GM12878 (cell line): ENCODE measurements around the gene DNAJB6. TPM values are rescaled to one million over a fixed set of nuclear protein-coding genes. Genes with fewer than 3 reads are reported as not detected.

Source experiments
- BACH1 ChIP-seq: fragments of 450-650 bp; IDR thresholded peaks from 2 replicates; pipeline ENCODE4 v1.6.1; 2017; ENCODE audit warnings: mild to moderate bottlenecking, borderline replicate concordance
- EED ChIP-seq: sonication (generic); IDR thresholded peaks from 2 replicates; pipeline ENCODE4 v1.6.1; 2016; ENCODE audit warnings: antibody characterized with exemption, low read depth
- EP300 ChIP-seq, 2 experiments: fragments of 150-350 bp in 1 of 2; IDR thresholded peaks; 2 replicates each; pipeline ENCODE4 v1.6.1; 2011 to 2012; ENCODE audit warnings: low read depth in 2 of 2, low read length in 2 of 2, borderline replicate concordance in 1 of 2, improper control_type of control experiment in 1 of 2, inconsistent platforms in 1 of 2; ENCODE audit not compliant: control insufficient read depth in 1 of 2
- ESRRA ChIP-seq: IDR thresholded peaks from 2 replicates; pipeline ENCODE4 v1.6.1; 2012; ENCODE audit warnings: mild to moderate bottlenecking, low read length, improper control_type of control experiment
- GABPA ChIP-seq: IDR thresholded peaks from 2 replicates; pipeline ENCODE4 v1.6.1; 2014; ENCODE audit warnings: antibody characterized with exemption, low read depth, mild to moderate bottlenecking, inconsistent platforms
- HCFC1 ChIP-seq: fragments of 150-350 bp; IDR thresholded peaks from 2 replicates; pipeline ENCODE4 v1.6.1; 2014; ENCODE audit warnings: low read length
- HDAC2 ChIP-seq: fragments of 200-600 bp; sonication (generic); IDR thresholded peaks from 2 replicates; pipeline ENCODE4 v1.6.1; 2017
- IRF4 ChIP-seq: IDR thresholded peaks from 2 replicates; pipeline ENCODE4 v1.6.1; 2011; ENCODE audit warnings: low read depth, low read length
- MTA3 ChIP-seq: IDR thresholded peaks from 2 replicates; pipeline ENCODE4 v1.6.1; 2012; ENCODE audit warnings: low read length, inconsistent platforms, borderline replicate concordance
- NFYB ChIP-seq: IDR thresholded peaks from 2 replicates; pipeline ENCODE4 v1.6.1; 2011; ENCODE audit warnings: low read depth, mild to moderate bottlenecking, low read length, improper control_type of control experiment, moderate library complexity; ENCODE audit not compliant: insufficient read depth
- PAX5 ChIP-seq: IDR thresholded peaks from 2 replicates; pipeline ENCODE4 v1.6.1; 2011; ENCODE audit warnings: low read depth, low read length, borderline replicate concordance
- PAX8 ChIP-seq: fragments of 450-650 bp; IDR thresholded peaks from 2 replicates; pipeline ENCODE4 v1.6.1; 2017; ENCODE audit warnings: mild to moderate bottlenecking, moderate library complexity
- RFX5 ChIP-seq: IDR thresholded peaks from 2 replicates; pipeline ENCODE4 v1.6.1; 2011; ENCODE audit warnings: low read depth, low read length, improper control_type of control experiment
- SIX5 ChIP-seq: IDR thresholded peaks from 2 replicates; pipeline ENCODE4 v1.6.1; 2011; ENCODE audit warnings: mild to moderate bottlenecking, low read depth, low read length, moderate library complexity; ENCODE audit not compliant: severe bottlenecking
- SMARCA5 ChIP-seq: fragments of 450-650 bp; IDR thresholded peaks from 2 replicates; pipeline ENCODE4 v1.6.1; 2017; ENCODE audit warnings: mild to moderate bottlenecking
- SRF ChIP-seq, 2 experiments: IDR thresholded peaks; 2 replicates each; pipeline ENCODE4 v1.6.1; 2011; ENCODE audit warnings: low read depth in 2 of 2, low read length in 2 of 2, mild to moderate bottlenecking in 1 of 2, moderate library complexity in 1 of 2
- STAT1 ChIP-seq: fragments of 450-650 bp; conservative IDR thresholded peaks from 2 replicates; pipeline ENCODE4 v1.6.1; 2014; ENCODE audit warnings: antibody characterized with exemption, mild to moderate bottlenecking
- TBL1XR1 ChIP-seq: IDR thresholded peaks from 2 replicates; pipeline ENCODE4 v1.6.1; 2012; ENCODE audit warnings: low read depth, low read length, improper control_type of control experiment
- YY1 ChIP-seq: IDR thresholded peaks from 2 replicates; pipeline ENCODE4 v1.6.1; 2011; ENCODE audit warnings: low read depth, mild to moderate bottlenecking, low read length
- polyA plus RNA-seq, 11 experiments: library from polyadenylated mRNA; depleted of rRNA in 4 of 11; unstranded in 6 of 11; stranded (reverse) in 5 of 11; fragments of >200 nt; fragmentation: Nextera tagmentation in 4 of 11; fragmentation: Illumina TruSeq in 1 of 11; extraction: Ambion mirVana in 4 of 11; extraction: Trizol in 1 of 11; gene quantifications; 1 replicate in 1 of 11; 2 replicates in 10 of 11; pipeline versions ENCODE4 v1.2.1 to v1.2.3, GENCODE V29; 2011 to 2016; ENCODE audit warnings: inconsistent platforms in 2 of 11, missing spikeins in 2 of 11, low read depth in 1 of 11
- total RNA-seq, 4 experiments: library from RNA; depleted of rRNA in 3 of 4; stranded (reverse); fragments of >200 nt in 3 of 4; fragmentation: Illumina TruSeq in 1 of 4; extraction: Trizol in 1 of 4; gene quantifications; 2 replicates each; pipeline versions ENCODE4 v1.2.1 to v1.2.3, GENCODE V29; 2013 to 2021
- TF ChIP-seq, protein P1 (sequence below): fragments of 450-650 bp; IDR thresholded peaks from 2 replicates; pipeline ENCODE4 v1.6.1; 2017; ENCODE audit warnings: mild to moderate bottlenecking, moderate library complexity
- TF ChIP-seq, protein P2 (sequence below): fragments of 450-650 bp; IDR thresholded peaks from 2 replicates; pipeline ENCODE4 v1.6.1; 2017; ENCODE audit warnings: borderline replicate concordance
- TF ChIP-seq, protein P3 (sequence below): fragments of 450-650 bp; formaldehyde crosslinking; IDR thresholded peaks from 2 replicates; pipeline ENCODE4 v1.4.0; 2020; ENCODE audit warnings: mild to moderate bottlenecking, moderate library complexity

DNAJB6 gene
- total and polyA plus RNA-seq, 10 of the 15 experiments (the other 5 are each of a cell fraction or from before 2014, with no cell fraction given), result 34.5 to 117 (median 53.1) TPM

DNA sequence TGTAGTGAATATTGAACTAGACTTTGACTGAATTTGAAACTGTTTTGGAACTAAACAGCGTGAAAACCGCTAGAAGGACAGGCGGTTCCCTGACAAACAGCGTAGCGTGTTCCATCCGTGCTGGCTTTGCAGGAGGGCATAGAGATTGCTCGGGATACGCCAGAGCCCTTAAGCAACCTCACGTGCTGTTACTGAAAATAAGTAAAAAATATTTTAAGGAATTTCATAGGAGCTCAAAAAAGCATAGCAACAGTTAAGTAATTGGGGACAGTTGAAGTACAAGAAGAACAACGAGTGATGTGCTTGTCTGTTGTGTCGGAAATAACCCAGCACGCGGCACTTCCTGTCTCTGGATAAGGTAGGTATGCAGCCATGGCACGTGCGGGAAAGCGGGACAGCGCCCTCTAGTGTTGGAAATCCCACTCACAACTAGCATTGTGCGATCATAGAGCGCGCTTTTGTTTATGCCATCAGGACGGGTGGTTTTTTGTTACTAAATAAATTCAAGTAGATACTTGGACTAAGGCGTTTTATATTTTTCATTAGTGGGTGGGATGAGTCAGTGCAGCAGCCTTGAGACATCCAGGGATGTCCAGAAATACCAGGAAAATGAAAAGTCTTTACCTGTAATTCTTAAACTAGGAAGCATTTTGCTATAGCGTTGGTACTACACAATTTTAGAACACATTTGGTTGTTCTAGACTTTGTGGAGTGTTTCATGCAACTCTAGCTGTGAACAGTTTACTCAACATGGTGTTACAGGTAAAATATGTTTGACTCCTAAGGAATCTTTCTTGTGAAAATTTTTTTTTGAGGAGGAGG lies 50.4 kb downstream of the DNAJB6 start (continued):
- TF ChIP-seq, protein P1, sequence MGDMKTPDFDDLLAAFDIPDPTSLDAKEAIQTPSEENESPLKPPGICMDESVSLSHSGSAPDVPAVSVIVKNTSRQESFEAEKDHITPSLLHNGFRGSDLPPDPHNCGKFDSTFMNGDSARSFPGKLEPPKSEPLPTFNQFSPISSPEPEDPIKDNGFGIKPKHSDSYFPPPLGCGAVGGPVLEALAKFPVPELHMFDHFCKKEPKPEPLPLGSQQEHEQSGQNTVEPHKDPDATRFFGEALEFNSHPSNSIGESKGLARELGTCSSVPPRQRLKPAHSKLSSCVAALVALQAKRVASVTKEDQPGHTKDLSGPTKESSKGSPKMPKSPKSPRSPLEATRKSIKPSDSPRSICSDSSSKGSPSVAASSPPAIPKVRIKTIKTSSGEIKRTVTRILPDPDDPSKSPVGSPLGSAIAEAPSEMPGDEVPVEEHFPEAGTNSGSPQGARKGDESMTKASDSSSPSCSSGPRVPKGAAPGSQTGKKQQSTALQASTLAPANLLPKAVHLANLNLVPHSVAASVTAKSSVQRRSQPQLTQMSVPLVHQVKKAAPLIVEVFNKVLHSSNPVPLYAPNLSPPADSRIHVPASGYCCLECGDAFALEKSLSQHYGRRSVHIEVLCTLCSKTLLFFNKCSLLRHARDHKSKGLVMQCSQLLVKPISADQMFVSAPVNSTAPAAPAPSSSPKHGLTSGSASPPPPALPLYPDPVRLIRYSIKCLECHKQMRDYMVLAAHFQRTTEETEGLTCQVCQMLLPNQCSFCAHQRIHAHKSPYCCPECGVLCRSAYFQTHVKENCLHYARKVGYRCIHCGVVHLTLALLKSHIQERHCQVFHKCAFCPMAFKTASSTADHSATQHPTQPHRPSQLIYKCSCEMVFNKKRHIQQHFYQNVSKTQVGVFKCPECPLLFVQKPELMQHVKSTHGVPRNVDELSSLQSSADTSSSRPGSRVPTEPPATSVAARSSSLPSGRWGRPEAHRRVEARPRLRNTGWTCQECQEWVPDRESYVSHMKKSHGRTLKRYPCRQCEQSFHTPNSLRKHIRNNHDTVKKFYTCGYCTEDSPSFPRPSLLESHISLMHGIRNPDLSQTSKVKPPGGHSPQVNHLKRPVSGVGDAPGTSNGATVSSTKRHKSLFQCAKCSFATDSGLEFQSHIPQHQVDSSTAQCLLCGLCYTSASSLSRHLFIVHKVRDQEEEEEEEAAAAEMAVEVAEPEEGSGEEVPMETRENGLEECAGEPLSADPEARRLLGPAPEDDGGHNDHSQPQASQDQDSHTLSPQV, result no peak
- no peak for TF ChIP-seq PAX8
- no peak for TF ChIP-seq STAT1
- 0 out of 2 replicates have a peak, but pooled peaks have one; percentile 32 for TF ChIP-seq EED
- TF ChIP-seq HCFC1, result no peak
- no peak for TF ChIP-seq TBL1XR1
- TF ChIP-seq YY1, result peak; percentile 87
- peak; percentile 55; the same call in 1 of the 2 replicates for TF ChIP-seq GABPA
- no peak for TF ChIP-seq SMARCA5
- no peak for TF ChIP-seq ESRRA
- no peak for TF ChIP-seq MTA3
- TF ChIP-seq NFYB, result no peak
- no peak for TF ChIP-seq PAX5
- no peak for TF ChIP-seq EP300 (IDR thresholded peaks at IDR 0.05; ENCODE audit: borderline replicate concordance in 1 of 2, control insufficient read depth in 1 of 2, low read depth in 2 of 2, low read length in 2 of 2)
- TF ChIP-seq IRF4, result peak; percentile 68; the same call in 1 of the 2 replicates
- no peak for TF ChIP-seq SRF (IDR thresholded peaks at IDR 0.05; ENCODE audit: low read depth in 2 of 2, low read length in 2 of 2)
- TF ChIP-seq HDAC2, result no peak
- no peak for TF ChIP-seq RFX5
- TF ChIP-seq, protein P2, sequence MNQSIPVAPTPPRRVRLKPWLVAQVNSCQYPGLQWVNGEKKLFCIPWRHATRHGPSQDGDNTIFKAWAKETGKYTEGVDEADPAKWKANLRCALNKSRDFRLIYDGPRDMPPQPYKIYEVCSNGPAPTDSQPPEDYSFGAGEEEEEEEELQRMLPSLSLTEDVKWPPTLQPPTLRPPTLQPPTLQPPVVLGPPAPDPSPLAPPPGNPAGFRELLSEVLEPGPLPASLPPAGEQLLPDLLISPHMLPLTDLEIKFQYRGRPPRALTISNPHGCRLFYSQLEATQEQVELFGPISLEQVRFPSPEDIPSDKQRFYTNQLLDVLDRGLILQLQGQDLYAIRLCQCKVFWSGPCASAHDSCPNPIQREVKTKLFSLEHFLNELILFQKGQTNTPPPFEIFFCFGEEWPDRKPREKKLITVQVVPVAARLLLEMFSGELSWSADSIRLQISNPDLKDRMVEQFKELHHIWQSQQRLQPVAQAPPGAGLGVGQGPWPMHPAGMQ, result no peak
- TF ChIP-seq SIX5, result no peak
- TF ChIP-seq, protein P3, sequence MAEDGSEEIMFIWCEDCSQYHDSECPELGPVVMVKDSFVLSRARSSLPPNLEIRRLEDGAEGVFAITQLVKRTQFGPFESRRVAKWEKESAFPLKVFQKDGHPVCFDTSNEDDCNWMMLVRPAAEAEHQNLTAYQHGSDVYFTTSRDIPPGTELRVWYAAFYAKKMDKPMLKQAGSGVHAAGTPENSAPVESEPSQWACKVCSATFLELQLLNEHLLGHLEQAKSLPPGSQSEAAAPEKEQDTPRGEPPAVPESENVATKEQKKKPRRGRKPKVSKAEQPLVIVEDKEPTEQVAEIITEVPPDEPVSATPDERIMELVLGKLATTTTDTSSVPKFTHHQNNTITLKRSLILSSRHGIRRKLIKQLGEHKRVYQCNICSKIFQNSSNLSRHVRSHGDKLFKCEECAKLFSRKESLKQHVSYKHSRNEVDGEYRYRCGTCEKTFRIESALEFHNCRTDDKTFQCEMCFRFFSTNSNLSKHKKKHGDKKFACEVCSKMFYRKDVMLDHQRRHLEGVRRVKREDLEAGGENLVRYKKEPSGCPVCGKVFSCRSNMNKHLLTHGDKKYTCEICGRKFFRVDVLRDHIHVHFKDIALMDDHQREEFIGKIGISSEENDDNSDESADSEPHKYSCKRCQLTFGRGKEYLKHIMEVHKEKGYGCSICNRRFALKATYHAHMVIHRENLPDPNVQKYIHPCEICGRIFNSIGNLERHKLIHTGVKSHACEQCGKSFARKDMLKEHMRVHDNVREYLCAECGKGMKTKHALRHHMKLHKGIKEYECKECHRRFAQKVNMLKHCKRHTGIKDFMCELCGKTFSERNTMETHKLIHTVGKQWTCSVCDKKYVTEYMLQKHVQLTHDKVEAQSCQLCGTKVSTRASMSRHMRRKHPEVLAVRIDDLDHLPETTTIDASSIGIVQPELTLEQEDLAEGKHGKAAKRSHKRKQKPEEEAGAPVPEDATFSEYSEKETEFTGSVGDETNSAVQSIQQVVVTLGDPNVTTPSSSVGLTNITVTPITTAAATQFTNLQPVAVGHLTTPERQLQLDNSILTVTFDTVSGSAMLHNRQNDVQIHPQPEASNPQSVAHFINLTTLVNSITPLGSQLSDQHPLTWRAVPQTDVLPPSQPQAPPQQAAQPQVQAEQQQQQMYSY (CRISPR knock-in tag), result no peak
- TF ChIP-seq BACH1, result no peak
